ENCODE measurements around the gene STARD4. TPM values are rescaled to one million over a fixed set of nuclear protein-coding genes. Genes with fewer than 3 reads are reported as not detected.

Gene STARD4, protein sequence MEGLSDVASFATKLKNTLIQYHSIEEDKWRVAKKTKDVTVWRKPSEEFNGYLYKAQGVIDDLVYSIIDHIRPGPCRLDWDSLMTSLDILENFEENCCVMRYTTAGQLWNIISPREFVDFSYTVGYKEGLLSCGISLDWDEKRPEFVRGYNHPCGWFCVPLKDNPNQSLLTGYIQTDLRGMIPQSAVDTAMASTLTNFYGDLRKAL
- 24.8 and 29.7 TPM in 2 replicates for total RNA-seq
- long read RNA-seq, full-length matches to known transcripts, result 80 of 132 reads
- long read RNA-seq, partial matches to known transcripts, result 10 of 132 reads
- long read RNA-seq, other reads (novel, unspliced or antisense), result 42 of 132 reads

DNA sequence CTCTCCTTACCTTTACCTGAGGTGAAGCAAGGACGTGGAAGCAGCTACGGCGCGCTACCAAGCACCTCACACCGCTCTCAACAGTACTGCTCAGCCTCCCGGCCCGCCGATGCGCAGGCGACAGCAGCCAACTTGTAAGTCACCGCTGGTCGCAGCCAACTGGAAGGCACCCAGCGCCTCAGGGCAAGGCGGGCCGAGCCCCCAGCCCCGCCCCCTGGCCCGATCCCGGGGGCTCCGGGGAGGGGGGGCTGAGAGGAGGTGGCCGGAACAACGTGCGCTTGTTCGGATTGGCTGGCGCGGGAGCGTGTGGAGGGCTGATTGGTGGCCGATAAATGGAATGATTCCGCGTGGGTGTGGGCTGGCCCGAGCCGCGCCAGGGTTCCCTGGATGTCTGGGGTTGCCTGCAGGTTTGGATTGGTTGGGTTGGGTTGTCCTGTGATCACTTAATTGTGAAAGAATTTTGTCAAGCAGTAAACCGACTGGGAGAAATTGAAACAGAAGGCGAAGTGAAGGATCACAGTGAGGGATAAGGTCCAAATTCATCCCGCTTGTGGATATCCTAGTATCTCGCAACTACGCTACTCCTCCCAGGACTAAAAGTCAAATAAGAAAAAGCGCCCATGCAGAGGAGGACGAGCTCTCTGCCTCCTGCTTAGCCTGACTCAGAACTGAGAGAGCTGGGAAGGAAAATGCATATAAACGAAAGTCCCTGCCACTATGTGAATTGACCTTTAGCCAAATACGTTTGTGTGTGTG lies at the start of gene STARD4:
TSS of gene STARD4 (minus strand) at position 161 of the 756 bp plus-strand sequence. CDS start 5,102 bp downstream, outside the sequence.
- no peaks in the 10 kb centered on the region for H3K9me3 Mint-ChIP-seq (ENCODE audit: unreplicated experiment)
- TF ChIP-seq, protein P1, sequence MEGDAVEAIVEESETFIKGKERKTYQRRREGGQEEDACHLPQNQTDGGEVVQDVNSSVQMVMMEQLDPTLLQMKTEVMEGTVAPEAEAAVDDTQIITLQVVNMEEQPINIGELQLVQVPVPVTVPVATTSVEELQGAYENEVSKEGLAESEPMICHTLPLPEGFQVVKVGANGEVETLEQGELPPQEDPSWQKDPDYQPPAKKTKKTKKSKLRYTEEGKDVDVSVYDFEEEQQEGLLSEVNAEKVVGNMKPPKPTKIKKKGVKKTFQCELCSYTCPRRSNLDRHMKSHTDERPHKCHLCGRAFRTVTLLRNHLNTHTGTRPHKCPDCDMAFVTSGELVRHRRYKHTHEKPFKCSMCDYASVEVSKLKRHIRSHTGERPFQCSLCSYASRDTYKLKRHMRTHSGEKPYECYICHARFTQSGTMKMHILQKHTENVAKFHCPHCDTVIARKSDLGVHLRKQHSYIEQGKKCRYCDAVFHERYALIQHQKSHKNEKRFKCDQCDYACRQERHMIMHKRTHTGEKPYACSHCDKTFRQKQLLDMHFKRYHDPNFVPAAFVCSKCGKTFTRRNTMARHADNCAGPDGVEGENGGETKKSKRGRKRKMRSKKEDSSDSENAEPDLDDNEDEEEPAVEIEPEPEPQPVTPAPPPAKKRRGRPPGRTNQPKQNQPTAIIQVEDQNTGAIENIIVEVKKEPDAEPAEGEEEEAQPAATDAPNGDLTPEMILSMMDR (IDR thresholded peaks at IDR 0.05), result no peak
- peak within 1 kb of the TSS; percentile 96 for H3K4me3 Mint-ChIP-seq (ENCODE audit: unreplicated experiment)
- no peaks in the 10 kb centered on the region for H3K27me3 Mint-ChIP-seq (ENCODE audit: unreplicated experiment)
- peaks cover 39% of the 10 kb centered on the region for H3K4me1 Mint-ChIP-seq (ENCODE audit: unreplicated experiment)
- no peaks in the 10 kb centered on the region for H3K36me3 Mint-ChIP-seq (ENCODE audit: unreplicated experiment)
- peak within 1 kb of the TSS; percentile 95 for H3K27ac Mint-ChIP-seq (ENCODE audit: unreplicated experiment)
- DNase-seq (ENCODE audit: extremely low spot score, unreplicated experiment), result peak; percentile 96

DNA sequence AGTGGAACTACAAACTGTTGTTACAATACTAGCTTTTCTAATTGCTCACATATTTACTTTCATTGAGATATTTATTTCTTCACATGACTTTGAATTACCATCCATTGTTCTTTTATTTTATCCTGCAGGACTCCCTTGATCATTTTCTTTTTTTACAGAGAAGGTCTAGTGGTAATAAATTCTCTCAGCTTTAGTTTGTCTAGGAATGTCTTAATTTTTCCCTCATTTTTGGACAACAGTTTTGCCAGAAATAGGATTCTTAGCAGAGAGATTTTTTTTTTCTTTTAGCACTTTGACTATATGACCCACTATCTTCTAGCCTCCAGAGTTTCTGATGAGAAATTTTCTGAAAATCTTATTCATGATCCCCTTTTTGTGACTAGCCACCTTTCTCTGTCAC lies 47.3 kb upstream of the STARD4 start:
- H3K4me3 Mint-ChIP-seq (ENCODE audit: unreplicated experiment), result no peak overlapping the region
- H3K27me3 Mint-ChIP-seq (ENCODE audit: unreplicated experiment), result no peaks in the 10 kb centered on the region
- no peak for DNase-seq (ENCODE audit: extremely low spot score, unreplicated experiment)
- no peak overlapping the region for H3K27ac Mint-ChIP-seq (ENCODE audit: unreplicated experiment)
- TF ChIP-seq, protein P1 (IDR thresholded peaks at IDR 0.05), result no peak
- H3K4me1 Mint-ChIP-seq (ENCODE audit: unreplicated experiment), result peaks cover 5% of the 10 kb centered on the region
- H3K9me3 Mint-ChIP-seq (ENCODE audit: unreplicated experiment), result peaks cover 21% of the 10 kb centered on the region
- H3K36me3 Mint-ChIP-seq (ENCODE audit: unreplicated experiment), result peaks cover 8% of the 10 kb centered on the region

DNA sequence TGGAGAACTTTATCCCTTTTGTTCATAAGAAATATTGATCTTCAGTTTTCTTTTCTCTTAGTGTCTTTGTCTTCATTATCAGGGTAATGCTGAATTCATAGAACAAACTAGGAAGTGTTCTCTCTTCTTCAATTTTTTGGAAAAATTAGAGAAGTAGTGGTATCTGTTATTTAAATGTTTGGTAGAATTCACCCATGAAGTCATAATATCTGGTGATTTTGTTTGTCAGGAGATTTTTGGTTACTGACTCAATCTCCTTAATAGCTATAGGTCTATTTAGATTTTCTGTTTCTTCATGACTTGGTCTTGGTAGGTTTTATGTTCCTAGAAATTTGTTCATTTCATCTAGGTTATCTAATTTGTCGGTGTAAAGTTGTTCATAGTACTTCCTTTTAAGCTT lies 45.4 kb upstream of the STARD4 start:
- Mint-ChIP-seq H3K27ac (ENCODE audit: unreplicated experiment) (no peak overlapping the region), H3K27me3 (ENCODE audit: unreplicated experiment) (no peaks in the 10 kb centered on the region), H3K4me1 (ENCODE audit: unreplicated experiment) (peaks cover 2% of the 10 kb centered on the region), H3K9me3 (ENCODE audit: unreplicated experiment) (peaks cover 24% of the 10 kb centered on the region), H3K4me3 (ENCODE audit: unreplicated experiment) (no peak overlapping the region), H3K36me3 (ENCODE audit: unreplicated experiment) (peaks cover 8% of the 10 kb centered on the region)
- TF ChIP-seq, protein P1 (IDR thresholded peaks at IDR 0.05), result no peak
- no peak for DNase-seq (ENCODE audit: extremely low spot score, unreplicated experiment)

DNA sequence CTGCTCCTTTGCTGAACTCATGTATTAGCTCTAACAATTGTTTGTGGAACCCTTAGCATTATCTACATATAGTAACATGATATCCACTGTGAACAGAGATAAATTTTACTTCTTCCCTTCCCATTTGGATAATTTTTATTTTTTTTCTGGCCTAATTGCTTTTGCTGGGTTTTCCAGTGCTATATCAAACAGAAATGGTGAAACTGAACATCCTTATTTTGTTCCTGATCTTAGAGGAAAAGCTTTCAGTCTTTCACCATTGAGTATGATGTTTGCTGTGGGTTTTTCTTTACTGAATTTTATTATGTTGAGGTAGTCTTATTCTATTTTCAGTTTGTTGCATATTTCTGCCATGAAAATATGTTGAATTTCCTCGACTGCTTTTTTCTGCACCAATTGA lies 44.8 kb upstream of the STARD4 start:
- TF ChIP-seq, protein P1 (IDR thresholded peaks at IDR 0.05), result no peak
- peaks cover 24% of the 10 kb centered on the region for H3K9me3 Mint-ChIP-seq (ENCODE audit: unreplicated experiment)
- H3K4me3 Mint-ChIP-seq (ENCODE audit: unreplicated experiment), result no peak overlapping the region
- no peak overlapping the region for H3K27ac Mint-ChIP-seq (ENCODE audit: unreplicated experiment)
- DNase-seq (ENCODE audit: extremely low spot score, unreplicated experiment), result no peak
- peaks cover 7% of the 10 kb centered on the region for H3K4me1 Mint-ChIP-seq (ENCODE audit: unreplicated experiment)
- H3K36me3 Mint-ChIP-seq (ENCODE audit: unreplicated experiment), result peaks cover 8% of the 10 kb centered on the region
- no peaks in the 10 kb centered on the region for H3K27me3 Mint-ChIP-seq (ENCODE audit: unreplicated experiment)

DNA sequence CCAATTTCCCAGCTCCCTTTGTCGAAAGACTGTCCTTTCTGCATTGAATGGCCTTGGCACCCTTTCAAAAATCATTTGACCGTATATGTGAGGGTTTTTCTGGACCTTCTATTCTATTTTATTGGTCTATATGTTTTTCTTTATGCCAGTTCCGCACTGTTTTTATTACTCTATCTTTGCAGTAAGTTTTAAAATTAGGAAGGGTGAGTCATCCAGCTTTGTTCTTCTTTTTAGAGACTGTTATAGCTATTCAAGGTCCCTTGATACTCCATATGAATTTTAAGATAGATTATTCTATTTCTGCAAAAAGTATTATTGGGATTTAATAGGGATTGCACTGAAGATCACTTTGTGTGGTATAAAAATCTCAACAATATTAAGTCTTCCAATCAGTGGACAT lies 44.2 kb upstream of the STARD4 start:
- Mint-ChIP-seq H3K9me3 (ENCODE audit: unreplicated experiment) (peaks cover 24% of the 10 kb centered on the region), H3K36me3 (ENCODE audit: unreplicated experiment) (peaks cover 8% of the 10 kb centered on the region), H3K4me3 (ENCODE audit: unreplicated experiment) (no peak overlapping the region), H3K27me3 (ENCODE audit: unreplicated experiment) (no peaks in the 10 kb centered on the region), H3K4me1 (ENCODE audit: unreplicated experiment) (peaks cover 13% of the 10 kb centered on the region), H3K27ac (ENCODE audit: unreplicated experiment) (no peak overlapping the region)
- TF ChIP-seq, protein P1 (IDR thresholded peaks at IDR 0.05), result no peak
- no peak for DNase-seq (ENCODE audit: extremely low spot score, unreplicated experiment)

Measured in osteocyte (in vitro differentiated cells).